HepG2 (cell line): ENCODE results near the gene ALK. TPM values are rescaled to one million over a fixed set of nuclear protein-coding genes. Genes with fewer than 3 reads are reported as not detected.

Experiments
- ATAC-seq: fragments of 200-7000 bp; cut with Tn5 transposase; 3 replicates; pipeline ENCODE4 v1.9.1; 2020; ENCODE audit warnings: mild to moderate bottlenecking, moderate library complexity
- BruUV-seq: library from RNA; stranded (reverse); fragments of 400-500 nt; replicated peaks from 2 replicates; lab custom pipeline; 2021; lab: Mats Ljungman, UMichigan
- CTCF ChIA-PET: fragments of 300-600 bp; formaldehyde crosslinking; extraction: SDS; loops from one replicate; lab custom pipeline; 2021; ENCODE audit warnings: low total read pairs, inconsistent platforms, low intra/inter-chr PET ratio; lab: Yijun Ruan, JAX
- POLR2A ChIA-PET: fragments of 350-600 bp; sonication (Branson Sonifier 250); formaldehyde crosslinking; loops from one replicate; lab custom pipeline; 2020; ENCODE audit warnings: antibody characterized with exemption, inconsistent platforms; lab: Yijun Ruan, JAX
- DNase-seq: peaks from one replicate; pipeline ENCODE4 v3.0.0-alpha.2; 2015; ENCODE audit warnings: low spot score
- FAIRE-seq: peaks from 3 replicates; lab custom pipeline; 2011; peaks lifted over from hg19 to GRCh38; lab: Jason Lieb, UNC
- H2AFZ ChIP-seq: one replicate; pipeline ENCODE4 v1.6.1; 2011; ENCODE audit warnings: low read length, inconsistent platforms
- H3K27ac ChIP-seq: fragments of 300-600 bp; 3 replicates; pipeline ENCODE4 v1.8.0; 2011; ENCODE audit warnings: mixed run types, mild to moderate bottlenecking, mixed read lengths, low read length, inconsistent platforms; ENCODE audit not compliant: insufficient read depth; ENCODE audit errors: extremely low read length
- H3K27me3 ChIP-seq, 2 experiments: fragments of 200-600 bp in 1 of 2; 2 replicates in 1 of 2; 3 replicates in 1 of 2; pipeline versions ENCODE4 v1.6.0 to v1.8.0; 2011; ENCODE audit warnings: low read length in 2 of 2, mild to moderate bottlenecking in 2 of 2, moderate library complexity in 2 of 2, inconsistent platforms in 1 of 2; ENCODE audit not compliant: insufficient read depth in 2 of 2, control insufficient read depth in 1 of 2
- H3K36me3 ChIP-seq, 2 experiments: fragments of 200-600 bp in 1 of 2; replicated peaks in 1 of 2; 2 replicates in 1 of 2; 3 replicates in 1 of 2; pipeline versions ENCODE4 v1.5.1 to v1.8.0; 2011; ENCODE audit warnings: low read length in 2 of 2, inconsistent platforms in 1 of 2; ENCODE audit not compliant: insufficient read depth in 2 of 2, control insufficient read depth in 1 of 2
- H3K4me1 ChIP-seq: 2 replicates; pipeline ENCODE4 v1.5.1; 2012; ENCODE audit warnings: low read length, inconsistent platforms; ENCODE audit not compliant: insufficient read depth
- H3K4me2 ChIP-seq: 2 replicates; pipeline ENCODE4 v1.6.0; 2011; ENCODE audit warnings: low read depth, low read length, inconsistent platforms
- H3K4me3 ChIP-seq, 3 experiments: fragments of 200-600 bp in 1 of 3; sonication (generic), shearing (Covaris generic) in 1 of 3; replicated peaks in 1 of 3; 2 replicates each; pipeline ENCODE4 v1.5.1; 2011 to 2016; ENCODE audit warnings: low read length in 3 of 3, inconsistent platforms in 2 of 3, low read depth in 2 of 3, mild to moderate bottlenecking in 2 of 3, control low read depth in 1 of 3, mixed read lengths in 1 of 3; ENCODE audit not compliant: insufficient read depth in 1 of 3
- H3K79me2 ChIP-seq: one replicate; pipeline ENCODE4 v1.6.1; 2011; ENCODE audit warnings: low read length, inconsistent platforms; ENCODE audit not compliant: insufficient read depth
- H3K9ac ChIP-seq: 2 replicates; pipeline ENCODE4 v1.6.0; 2011; ENCODE audit warnings: mild to moderate bottlenecking, low read depth, low read length, inconsistent platforms; ENCODE audit not compliant: insufficient read depth
- H3K9me3 ChIP-seq: 2 replicates; pipeline ENCODE4 v1.5.1; 2012; ENCODE audit warnings: mild to moderate bottlenecking, low read length
- H4K20me1 ChIP-seq: 2 replicates; pipeline ENCODE4 v1.6.0; 2011; ENCODE audit warnings: inconsistent platforms, mild to moderate bottlenecking, low read length, moderate library complexity; ENCODE audit not compliant: insufficient read depth
- ASH2L ChIP-seq: fragments of 300-600, 200-600 bp; sonication (generic); IDR thresholded peaks from 2 replicates; pipeline ENCODE4 v1.7.0; 2017; ENCODE audit warnings: low read depth, mild to moderate bottlenecking, moderate library complexity, mixed read lengths, low read length; ENCODE audit not compliant: insufficient read length
- ATF1 ChIP-seq: IDR thresholded peaks from 2 replicates; pipeline ENCODE4 v1.6.1; 2016; ENCODE audit warnings: mild to moderate bottlenecking, control low read depth
- BHLHE40 ChIP-seq: IDR thresholded peaks from 2 replicates; pipeline ENCODE4 v1.6.1; 2011; ENCODE audit warnings: low read length, improper control_type of control experiment
- FOXA3 ChIP-seq: IDR thresholded peaks from 2 replicates; pipeline ENCODE4 v1.6.1; 2016; ENCODE audit warnings: missing genetic modification reagents, missing compliant biosample characterization
- FOXP1 ChIP-seq, 2 experiments: fragments of 450-650 bp in 1 of 2; IDR thresholded peaks; 2 replicates each; pipeline ENCODE4 v1.6.1; 2017 to 2018; ENCODE audit warnings: antibody characterized with exemption in 1 of 2
- HNRNPH1 ChIP-seq: fragments of 200-400 bp; formaldehyde crosslinking; optimal IDR thresholded peaks from 2 replicates; pipeline ENCODE3; 2017; ENCODE audit warnings: mild to moderate bottlenecking, low read depth, low read length
- NAIF1 ChIP-seq: sonication (generic); formaldehyde crosslinking; IDR thresholded peaks from 2 replicates; pipeline ENCODE4 v1.5.0; 2020; ENCODE audit warnings: mild to moderate bottlenecking, missing genetic modification reagents, borderline replicate concordance
- PAWR ChIP-seq: sonication (generic); formaldehyde crosslinking; IDR thresholded peaks from 2 replicates; pipeline ENCODE4 v1.4.0; 2020; ENCODE audit warnings: missing genetic modification reagents, mild to moderate bottlenecking, borderline replicate concordance
- PHF8 ChIP-seq: sonication (generic); formaldehyde crosslinking; IDR thresholded peaks from 2 replicates; pipeline ENCODE4 v1.5.0; 2020; ENCODE audit warnings: missing genetic modification reagents
- RBFOX2 ChIP-seq: fragments of 200-400 bp; formaldehyde crosslinking; IDR thresholded peaks from 2 replicates; pipeline ENCODE4 v1.6.1; 2017; ENCODE audit warnings: low read depth, mild to moderate bottlenecking, low read length
- SNRNP70 ChIP-seq: fragments of 200-400 bp; formaldehyde crosslinking; IDR thresholded peaks from 2 replicates; pipeline ENCODE4 v1.6.1; 2017; ENCODE audit warnings: mild to moderate bottlenecking, low read depth, low read length, moderate library complexity
- SRF ChIP-seq: IDR thresholded peaks from 2 replicates; pipeline ENCODE4 v1.6.1; 2011; ENCODE audit warnings: mild to moderate bottlenecking, low read depth, low read length, moderate library complexity
- TOPORS ChIP-seq: sonication (generic); formaldehyde crosslinking; IDR thresholded peaks from 2 replicates; pipeline ENCODE4 v1.8.0; 2023; ENCODE audit warnings: mild to moderate bottlenecking, missing genetic modification reagents
- ZNF12 ChIP-seq: sonication (generic); formaldehyde crosslinking; IDR thresholded peaks from 2 replicates; pipeline ENCODE4 v1.5.0; 2020; ENCODE audit warnings: missing genetic modification reagents
- ZNF225 ChIP-seq: sonication (generic); formaldehyde crosslinking; IDR thresholded peaks from 2 replicates; pipeline ENCODE4 v1.4.0; 2020; ENCODE audit warnings: mild to moderate bottlenecking, missing genetic modification reagents
- ZNF234 ChIP-seq: sonication (generic); formaldehyde crosslinking; conservative IDR thresholded peaks from 2 replicates; pipeline ENCODE4 v1.5.1; 2020; ENCODE audit warnings: mild to moderate bottlenecking, missing genetic modification reagents
- ZNF782 ChIP-seq: sonication (generic); formaldehyde crosslinking; IDR thresholded peaks from 2 replicates; pipeline ENCODE4 v1.4.0; 2020; ENCODE audit warnings: missing genetic modification reagents, mild to moderate bottlenecking, borderline replicate concordance
- WGBS: methylation state at CpG from one replicate; pipeline ENCODE4 v1.1.6; 2017; ENCODE audit warnings: low lambda C conversion rate; 5-methylcytosine and 5-hydroxymethylcytosine counted together
- in situ Hi-C: cut with HindIII; loops from 2 replicates; pipeline ENCODE4 v1.10.0; 2017; ENCODE audit warnings: low pct_unique_long_range_greater_than_20kb; ENCODE audit not compliant: extremely low pct_ligation_motif_present
- intact Hi-C: fragments of 100-400 bp; cut with micrococcal nuclease; formaldehyde crosslinking; loops from one replicate; pipeline ENCODE4 v1.10.0; 2022; ENCODE audit not compliant: unreplicated experiment
- polyA plus RNA-seq, 8 experiments: library from polyadenylated mRNA; depleted of rRNA in 3 of 8; stranded (reverse) in 7 of 8; unstranded in 1 of 8; fragments of >200 nt; fragmentation: Illumina TruSeq in 4 of 8; extraction: Trizol in 4 of 8; gene quantifications; 2 replicates each; pipeline versions ENCODE4 v1.2.1 to v1.2.3, GENCODE V29; 2011 to 2016; ENCODE audit warnings: low read depth in 4 of 8, missing spikeins in 1 of 8, mixed read lengths in 1 of 8; ENCODE audit not compliant: insufficient read depth in 1 of 8
- total RNA-seq, 5 experiments: library from RNA; depleted of rRNA; stranded (reverse); fragments of >200 nt; fragmentation: Illumina TruSeq; extraction: Trizol; gene quantifications; 2 replicates each; pipeline ENCODE4 v1.2.3, GENCODE V29; 2016; ENCODE audit warnings: low read depth in 1 of 5
- TF ChIP-seq, protein P1 (sequence below): sonication (generic); formaldehyde crosslinking; IDR thresholded peaks from 2 replicates; pipeline ENCODE4 v1.5.1; 2020; ENCODE audit warnings: missing genetic modification reagents, mild to moderate bottlenecking, borderline replicate concordance
- TF ChIP-seq, protein P2 (sequence below): sonication (generic); formaldehyde crosslinking; IDR thresholded peaks from 2 replicates; pipeline ENCODE4 v1.4.0; 2020; ENCODE audit warnings: missing genetic modification reagents

The ALK gene
- total and polyA plus RNA-seq, 2 of the 13 experiments (the other 11 are each of a cell fraction or from before 2014, with no cell fraction given), result not detected

DNA sequence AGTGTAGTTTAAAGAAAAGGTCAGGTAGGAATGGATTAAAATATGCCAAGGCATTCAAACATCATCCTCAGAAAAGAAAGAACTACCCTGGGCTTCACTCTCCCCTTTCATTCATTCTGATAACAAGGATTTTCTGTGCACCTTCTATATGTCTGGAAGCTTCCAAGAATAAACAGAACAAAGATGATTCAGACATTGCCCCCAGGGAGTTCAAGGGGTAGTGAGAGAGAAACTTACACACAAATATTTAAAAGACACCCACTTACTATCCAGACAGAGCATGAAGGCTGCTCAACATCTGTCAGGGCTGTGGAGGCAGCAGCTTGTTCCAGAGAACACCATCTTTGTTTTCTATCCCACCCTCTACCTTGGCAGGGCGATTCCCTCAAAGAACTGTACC, 140.5 kb downstream of the ALK start:
- H3K9me3 ChIP-seq, result no peaks in the 10 kb centered on the region
- H2AFZ ChIP-seq, result no peak overlapping the region
- ATAC-seq (no peak), DNase-seq (no peak), FAIRE-seq (no peak)
- H3K4me1 ChIP-seq, result no peaks in the 10 kb centered on the region
- no peaks in the 10 kb centered on the region for H3K36me3 ChIP-seq
- in situ Hi-C loops (no loop called here), intact Hi-C loops (no loop called here)
- 0% methylated on average over 1 of the region's 1 CpG for WGBS
- H3K79me2 ChIP-seq, result no peaks in the 10 kb centered on the region
- no peaks in the 10 kb centered on the region; a peak in 1 of 5 replicates for H3K27me3 ChIP-seq
- H4K20me1 ChIP-seq, result no peaks in the 10 kb centered on the region
- H3K4me2 ChIP-seq, result no peak overlapping the region
- no peak overlapping the region for H3K4me3 ChIP-seq
- POLR2A ChIA-PET, result no interaction called here
- no peak overlapping the region for H3K9ac ChIP-seq
- BruUV-seq, result no TSS peak
- H3K27ac ChIP-seq, result no peak overlapping the region
- TF ChIP-seq PHF8, result no peak
- no peak for TF ChIP-seq ZNF234 (CRISPR knock-in tag)
- CTCF ChIA-PET, result no interaction called here

DNA sequence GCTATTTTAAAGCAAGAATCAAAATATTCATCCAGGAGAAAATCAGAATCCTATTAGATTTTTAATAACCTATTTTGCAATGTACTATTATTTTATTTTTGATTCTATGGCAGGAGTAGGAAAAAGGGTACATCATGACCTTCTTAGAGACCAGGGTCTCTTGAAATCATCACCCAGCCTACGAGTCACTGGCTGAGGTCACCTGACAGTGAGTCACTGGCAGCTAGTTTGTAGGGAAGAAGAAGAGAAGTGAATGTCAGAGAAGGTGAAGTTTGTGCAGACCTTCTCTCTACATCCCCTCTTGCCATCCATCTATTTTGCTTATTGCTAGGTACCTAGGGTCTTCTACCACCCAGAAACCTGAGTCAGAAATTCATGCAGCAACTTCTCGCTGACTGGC, 144.2 kb downstream of the ALK start:
- BruUV-seq, result no TSS peak
- no peak overlapping the region for H3K4me3 ChIP-seq
- intact Hi-C loops, result no loop called here
- 0% methylated on average over 2 of the region's 2 CpGs for WGBS
- H2AFZ ChIP-seq, result no peak overlapping the region
- H3K9ac ChIP-seq, result no peak overlapping the region
- H3K79me2 ChIP-seq, result no peaks in the 10 kb centered on the region
- ChIA-PET POLR2A (no interaction called here), CTCF (no interaction called here)
- no peaks in the 10 kb centered on the region for H4K20me1 ChIP-seq
- no peaks in the 10 kb centered on the region for H3K36me3 ChIP-seq
- FAIRE-seq (no peak), DNase-seq (no peak), ATAC-seq (no peak)
- no peak overlapping the region for H3K27ac ChIP-seq
- in situ Hi-C loops, result no loop called here
- H3K9me3 ChIP-seq, result no peaks in the 10 kb centered on the region
- no peak overlapping the region for H3K4me2 ChIP-seq
- H3K4me1 ChIP-seq, result no peaks in the 10 kb centered on the region
- no peaks in the 10 kb centered on the region; a peak in 1 of 5 replicates for H3K27me3 ChIP-seq
- TF ChIP-seq NAIF1 (CRISPR knock-in tag) (no peak), FOXA3 (CRISPR knock-in tag) (no peak), TOPORS (CRISPR knock-in tag) (no peak), RBFOX2 (no peak), PAWR (CRISPR knock-in tag) (no peak), SRF (no peak), BHLHE40 (no peak), SNRNP70 (no peak), FOXP1 (IDR thresholded peaks at IDR 0.05) (no peak), FOXP1 (CRISPR knock-in tag; IDR thresholded peaks at IDR 0.05) (no peak), ZNF225 (no peak), HNRNPH1 (no peak), ASH2L (no peak), ZNF782 (no peak), ZNF12 (CRISPR knock-in tag) (no peak), ATF1 (CRISPR knock-in tag) (no peak)
- TF ChIP-seq, protein P1, sequence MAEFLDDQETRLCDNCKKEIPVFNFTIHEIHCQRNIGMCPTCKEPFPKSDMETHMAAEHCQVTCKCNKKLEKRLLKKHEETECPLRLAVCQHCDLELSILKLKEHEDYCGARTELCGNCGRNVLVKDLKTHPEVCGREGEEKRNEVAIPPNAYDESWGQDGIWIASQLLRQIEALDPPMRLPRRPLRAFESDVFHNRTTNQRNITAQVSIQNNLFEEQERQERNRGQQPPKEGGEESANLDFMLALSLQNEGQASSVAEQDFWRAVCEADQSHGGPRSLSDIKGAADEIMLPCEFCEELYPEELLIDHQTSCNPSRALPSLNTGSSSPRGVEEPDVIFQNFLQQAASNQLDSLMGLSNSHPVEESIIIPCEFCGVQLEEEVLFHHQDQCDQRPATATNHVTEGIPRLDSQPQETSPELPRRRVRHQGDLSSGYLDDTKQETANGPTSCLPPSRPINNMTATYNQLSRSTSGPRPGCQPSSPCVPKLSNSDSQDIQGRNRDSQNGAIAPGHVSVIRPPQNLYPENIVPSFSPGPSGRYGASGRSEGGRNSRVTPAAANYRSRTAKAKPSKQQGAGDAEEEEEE (CRISPR knock-in tag), result no peak
- TF ChIP-seq, protein P2, sequence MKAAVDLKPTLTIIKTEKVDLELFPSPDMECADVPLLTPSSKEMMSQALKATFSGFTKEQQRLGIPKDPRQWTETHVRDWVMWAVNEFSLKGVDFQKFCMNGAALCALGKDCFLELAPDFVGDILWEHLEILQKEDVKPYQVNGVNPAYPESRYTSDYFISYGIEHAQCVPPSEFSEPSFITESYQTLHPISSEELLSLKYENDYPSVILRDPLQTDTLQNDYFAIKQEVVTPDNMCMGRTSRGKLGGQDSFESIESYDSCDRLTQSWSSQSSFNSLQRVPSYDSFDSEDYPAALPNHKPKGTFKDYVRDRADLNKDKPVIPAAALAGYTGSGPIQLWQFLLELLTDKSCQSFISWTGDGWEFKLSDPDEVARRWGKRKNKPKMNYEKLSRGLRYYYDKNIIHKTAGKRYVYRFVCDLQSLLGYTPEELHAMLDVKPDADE (CRISPR knock-in tag), result no peak
